Ovary (tissue), 9 donors: ENCODE data around the gene UBE2N. TPM values are rescaled to one million over a fixed set of nuclear protein-coding genes. Genes with fewer than 3 reads are reported as not detected.

ENCODE experiments used
- DNase-seq, 5 donors: peaks; one replicate each; pipeline ENCODE4 v3.0.0-alpha.2; 2019 to 2020
- H3K27ac ChIP-seq, 2 donors: fragments of 200-600 bp; one replicate each; pipeline versions ENCODE4 v1.5.1 to v1.8.0; 2019 to 2022
- H3K27me3 ChIP-seq: fragments of 200-600 bp; one replicate; pipeline ENCODE4 v1.8.0; 2022
- H3K36me3 ChIP-seq: fragments of 200-600 bp; sonication (generic); one replicate; pipeline ENCODE4 v1.5.1; 2019
- H3K4me1 ChIP-seq: one replicate; pipeline ENCODE4 v1.8.1; 2013; ENCODE audit warnings: mild to moderate bottlenecking, moderate library complexity; ENCODE audit not compliant: insufficient read depth
- H3K4me3 ChIP-seq: fragments of 200-600 bp; sonication (generic); one replicate; pipeline ENCODE4 v1.5.1; 2017
- H3K9me3 ChIP-seq, 2 donors: fragments of 200-600 bp in 1 of 2; sonication (generic) in 1 of 2; one replicate each; pipeline versions ENCODE4 v1.5.1 to v1.8.1; 2013 to 2019; ENCODE audit warnings: mild to moderate bottlenecking in 1 of 2, moderate library complexity in 1 of 2
- EP300 ChIP-seq: sonication (generic); formaldehyde crosslinking; IDR thresholded peaks from one replicate; pipeline ENCODE4 v1.6.1; 2017; ENCODE audit warnings: antibody characterized with exemption
- POLR2A ChIP-seq: fragments of 450-650 bp; IDR thresholded peaks from one replicate; pipeline ENCODE4 v1.6.1; 2017; ENCODE audit warnings: antibody characterized with exemption, mild to moderate bottlenecking, moderate library complexity
- WGBS, 3 donors: extraction: QIAGEN DNeasy Blood & Tissue Kit in 1 of 3; methylation state at CpG; one replicate each; pipeline versions ENCODE4 v1.1.5 to v1.1.7; 2013 to 2017; 5-methylcytosine and 5-hydroxymethylcytosine counted together
- intact Hi-C, 4 donors: fragments of 100-400 bp; cut with DNase I; formaldehyde crosslinking; loops; one replicate each; pipeline versions ENCODE4 v1.11.0 to v1.15.1; 2022 to 2023
- polyA plus RNA-seq, 2 donors: library from polyadenylated mRNA; stranded (reverse); fragments of 200-250 nt in 1 of 2; fragments of 350-450 nt in 1 of 2; fragmentation: Illumina TruSeq in 1 of 2; extraction: RNeasy Lipid Tissue Mini Kit (QIAGEN cat#74804) in 1 of 2; gene quantifications; one replicate each; pipeline ENCODE4 v1.2.3, GENCODE V29; 2013 to 2014
- total RNA-seq, 7 donors: library from RNA; depleted of rRNA in 2 of 7; stranded (reverse); fragments of >200 nt in 2 of 7; fragmentation: NEBNext Ultra II Directional in 3 of 7; extraction: Animal tissue kit (Norgen Biotek cat#: 25700) in 3 of 7; gene quantifications; one replicate each; pipeline versions ENCODE4 v1.1.0 to v1.2.4, GENCODE V29; 2016 to 2023
- TF ChIP-seq, protein P1 (sequence below), 3 donors: fragments of 450-650 bp in 2 of 3; fragments of 200-600 bp in 1 of 3; IDR thresholded peaks; one replicate each; pipeline versions ENCODE4 v1.5.1 to v1.8.0; 2016 to 2022; ENCODE audit warnings: antibody characterized with exemption in 3 of 3, mild to moderate bottlenecking in 1 of 3
- donor health status: DM: no; HTN: no; CAD: no; lungs with moderate emphysema.
- donor health status: DM: no; HTN: no; CAD: no.
- donor health status: Bipolar disorder and iron deficiency.
- donor health status: DM: yes; HTN: yes; CAD: no.
- donor health status: DM: no; HTN: no; CAD: no.
- donor health status: DM: yes; HTN: yes; CAD: no.

The UBE2N gene
- total and polyA plus RNA-seq, 9 donors, result 18.8 to 102 (median 63.3) TPM

DNA sequence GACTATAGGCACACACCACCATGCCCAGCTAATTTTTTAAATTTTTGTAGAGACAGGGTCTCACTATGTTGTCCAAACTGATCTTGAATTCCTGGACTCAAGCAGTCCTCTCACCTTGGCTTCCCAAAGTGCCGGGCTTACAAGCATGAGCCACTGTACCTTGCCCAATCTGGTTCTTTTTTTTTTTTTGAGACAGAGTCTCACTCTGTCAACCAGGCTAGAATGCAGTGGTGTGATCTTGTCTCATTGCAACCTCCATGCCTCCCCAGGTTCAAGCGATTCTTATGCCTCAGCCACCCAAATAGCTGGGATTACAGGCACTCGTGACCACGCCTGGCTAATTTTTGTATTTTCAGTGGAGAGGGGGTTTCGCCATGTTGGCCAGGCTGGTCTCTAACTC, 41.0 kb upstream of the UBE2N start:
- Histone ChIP-seq H3K4me3 (no peak overlapping the region), H3K27me3 (no peaks in the 10 kb centered on the region), H3K9me3 (no peaks in the 10 kb centered on the region), H3K36me3 (no peaks in the 10 kb centered on the region), H3K27ac (no peak overlapping the region), H3K4me1 (peaks cover 1% of the 10 kb centered on the region)
- WGBS, 3 donors, result 95 to 97% (median 96%) methylated on average over 5 of the region's 5 CpGs
- intact Hi-C loops, result no loop called here
- TF ChIP-seq EP300 (no peak), POLR2A (no peak)
- TF ChIP-seq, protein P1, sequence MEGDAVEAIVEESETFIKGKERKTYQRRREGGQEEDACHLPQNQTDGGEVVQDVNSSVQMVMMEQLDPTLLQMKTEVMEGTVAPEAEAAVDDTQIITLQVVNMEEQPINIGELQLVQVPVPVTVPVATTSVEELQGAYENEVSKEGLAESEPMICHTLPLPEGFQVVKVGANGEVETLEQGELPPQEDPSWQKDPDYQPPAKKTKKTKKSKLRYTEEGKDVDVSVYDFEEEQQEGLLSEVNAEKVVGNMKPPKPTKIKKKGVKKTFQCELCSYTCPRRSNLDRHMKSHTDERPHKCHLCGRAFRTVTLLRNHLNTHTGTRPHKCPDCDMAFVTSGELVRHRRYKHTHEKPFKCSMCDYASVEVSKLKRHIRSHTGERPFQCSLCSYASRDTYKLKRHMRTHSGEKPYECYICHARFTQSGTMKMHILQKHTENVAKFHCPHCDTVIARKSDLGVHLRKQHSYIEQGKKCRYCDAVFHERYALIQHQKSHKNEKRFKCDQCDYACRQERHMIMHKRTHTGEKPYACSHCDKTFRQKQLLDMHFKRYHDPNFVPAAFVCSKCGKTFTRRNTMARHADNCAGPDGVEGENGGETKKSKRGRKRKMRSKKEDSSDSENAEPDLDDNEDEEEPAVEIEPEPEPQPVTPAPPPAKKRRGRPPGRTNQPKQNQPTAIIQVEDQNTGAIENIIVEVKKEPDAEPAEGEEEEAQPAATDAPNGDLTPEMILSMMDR (IDR thresholded peaks at IDR 0.05), result no peak
- no peak for DNase-seq

DNA sequence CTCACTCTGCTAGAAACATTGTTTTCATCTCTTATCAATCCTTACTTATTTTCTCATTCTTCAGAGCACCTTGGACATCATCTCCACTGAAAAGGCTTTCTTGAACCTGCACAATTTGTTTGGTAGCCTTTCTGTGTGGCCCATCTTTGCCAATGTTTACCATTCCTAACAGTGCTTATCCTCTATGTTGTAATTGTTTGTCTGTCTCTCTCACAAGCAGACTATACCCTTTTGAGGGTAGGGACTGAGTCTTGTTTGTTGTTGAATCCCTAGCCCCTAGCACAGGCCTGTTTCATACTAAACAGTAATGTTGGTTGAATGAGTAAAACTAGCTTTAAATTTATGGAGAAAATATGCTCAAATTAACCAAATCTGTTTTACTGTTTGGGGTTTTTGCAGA, 34.8 kb upstream of the UBE2N start:
- no peak for TF ChIP-seq EP300
- TF ChIP-seq, protein P1 (IDR thresholded peaks at IDR 0.05), result no peak
- TF ChIP-seq POLR2A, result no peak
- Histone ChIP-seq H3K36me3 (no peaks in the 10 kb centered on the region), H3K27ac (no peak overlapping the region), H3K27me3 (no peaks in the 10 kb centered on the region), H3K9me3 (no peaks in the 10 kb centered on the region), H3K4me3 (no peak overlapping the region), H3K4me1 (no peaks in the 10 kb centered on the region)
- intact Hi-C loops, result no loop called here
- no peak for DNase-seq

DNA sequence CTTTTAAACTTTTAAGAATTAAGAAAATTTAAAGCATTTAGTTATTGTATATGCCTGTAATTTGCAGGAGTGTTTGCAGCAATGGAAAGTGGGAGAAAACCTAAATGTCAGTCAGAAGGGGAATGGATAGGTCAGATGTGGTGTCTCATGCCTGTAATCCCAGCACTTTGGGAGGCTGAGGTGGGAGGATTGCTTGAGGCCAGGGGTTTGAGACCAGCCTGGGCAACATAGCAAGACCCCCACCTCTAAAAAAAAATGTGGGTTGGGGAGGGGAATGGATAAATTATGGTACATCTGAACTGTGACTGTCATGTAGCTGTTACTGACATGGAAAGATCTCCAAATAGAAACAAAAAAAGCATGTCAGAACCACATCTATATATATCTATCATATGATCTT, 27.6 kb upstream of the UBE2N start:
- intact Hi-C loops, result no loop called here
- H3K36me3 ChIP-seq, result no peaks in the 10 kb centered on the region
- no peaks in the 10 kb centered on the region for H3K9me3 ChIP-seq
- DNase-seq, result no peak
- H3K27me3 ChIP-seq, result no peaks in the 10 kb centered on the region
- no peaks in the 10 kb centered on the region for H3K4me1 ChIP-seq
- no peak overlapping the region for H3K4me3 ChIP-seq
- TF ChIP-seq, protein P1 (IDR thresholded peaks at IDR 0.05), result no peak
- TF ChIP-seq EP300, result no peak
- TF ChIP-seq POLR2A, result no peak
- no peak overlapping the region for H3K27ac ChIP-seq

DNA sequence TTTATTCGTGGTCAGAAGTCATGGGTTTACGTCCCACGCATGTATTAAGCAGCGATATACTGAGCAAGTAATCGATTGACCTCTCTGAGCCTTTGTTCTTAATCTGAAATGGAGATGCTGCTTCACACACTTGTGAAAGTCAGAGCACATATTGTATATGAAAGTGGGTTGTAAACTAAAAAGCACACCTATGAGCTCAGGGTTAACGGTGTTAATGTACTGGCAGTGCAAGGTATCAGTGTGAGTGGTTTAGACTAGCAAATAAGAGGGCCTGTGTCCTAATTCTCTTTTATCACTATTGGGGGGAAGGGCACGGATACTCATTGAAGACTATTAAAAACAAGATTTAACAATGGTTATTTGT, 26.2 kb upstream of the UBE2N start:
- TF ChIP-seq EP300, result no peak
- TF ChIP-seq POLR2A, result no peak
- TF ChIP-seq, protein P1 (IDR thresholded peaks at IDR 0.05), result no peak
- H3K9me3 ChIP-seq, result no peaks in the 10 kb centered on the region
- 1 to 2% (median 1%) methylated on average over 7 of the region's 7 CpGs for WGBS, 3 donors
- no peaks in the 10 kb centered on the region for H3K4me1 ChIP-seq
- H3K36me3 ChIP-seq, result no peaks in the 10 kb centered on the region
- peak overlapping the region; percentile 84 for H3K4me3 ChIP-seq
- DNase-seq, result no peak
- no peaks in the 10 kb centered on the region for H3K27me3 ChIP-seq
- H3K27ac ChIP-seq, result no peak overlapping the region
- intact Hi-C loops, result no loop called here
